H9 (cell line): Measurements from ENCODE around the gene MAP3K5. TPM values are rescaled to one million over a fixed set of nuclear protein-coding genes. Genes with fewer than 3 reads are reported as not detected.

Experiments used
- DNase-seq: peaks from one replicate; pipeline ENCODE4 v3.0.0-alpha.2; 2017
- H2AFZ ChIP-seq: one replicate; pipeline ENCODE4 v1.6.1; 2013; ENCODE audit warnings: mild to moderate bottlenecking, low read length, control low read depth, moderate library complexity
- H2AK5ac ChIP-seq: 2 replicates; pipeline ENCODE4 v1.6.1; 2013; ENCODE audit warnings: low read length, control low read depth, mixed read lengths; ENCODE audit not compliant: insufficient read length
- H2BK120ac ChIP-seq: one replicate; pipeline ENCODE4 v1.6.1; 2013; ENCODE audit warnings: low read depth, mild to moderate bottlenecking, low read length, control low read depth, inconsistent platforms; ENCODE audit not compliant: poor library complexity, severe bottlenecking
- H2BK12ac ChIP-seq: 2 replicates; pipeline ENCODE4 v1.6.1; 2013; ENCODE audit warnings: low read length, control low read depth, mixed read lengths, low read depth; ENCODE audit not compliant: insufficient read length
- H2BK15ac ChIP-seq: 2 replicates; pipeline ENCODE4 v1.6.1; 2013; ENCODE audit warnings: low read depth, low read length, control low read depth
- H2BK20ac ChIP-seq: one replicate; pipeline ENCODE4 v1.6.1; 2013; ENCODE audit warnings: low read depth, mild to moderate bottlenecking, low read length, control low read depth, inconsistent platforms; ENCODE audit not compliant: poor library complexity, severe bottlenecking
- H2BK5ac ChIP-seq: 2 replicates; pipeline ENCODE4 v1.6.1; 2013; ENCODE audit warnings: low read length, control low read depth, mixed read lengths; ENCODE audit not compliant: insufficient read length
- H3K14ac ChIP-seq: 2 replicates; pipeline ENCODE4 v1.6.1; 2013; ENCODE audit warnings: low read length, control low read depth; ENCODE audit not compliant: insufficient read depth
- H3K18ac ChIP-seq: 2 replicates; pipeline ENCODE4 v1.6.1; 2013; ENCODE audit warnings: low read depth, mild to moderate bottlenecking, mixed read lengths, low read length, control low read depth; ENCODE audit not compliant: insufficient read length
- H3K23ac ChIP-seq: 2 replicates; pipeline ENCODE4 v1.6.1; 2013; ENCODE audit warnings: low read length, control low read depth, mixed read lengths, low read depth; ENCODE audit not compliant: insufficient read length
- H3K23me2 ChIP-seq: 2 replicates; pipeline ENCODE4 v1.6.1; 2013; ENCODE audit warnings: low read depth, mild to moderate bottlenecking, mixed read lengths, low read length, control low read depth; ENCODE audit not compliant: insufficient read length, poor library complexity, severe bottlenecking
- H3K27ac ChIP-seq: 2 replicates; pipeline ENCODE4 v1.5.1; 2013; ENCODE audit warnings: low read length, control low read depth, mixed read lengths, low read depth; ENCODE audit not compliant: insufficient read length
- H3K27me3 ChIP-seq: 2 replicates; pipeline ENCODE4 v1.6.1; 2013; ENCODE audit warnings: low read length, control low read depth, inconsistent platforms; ENCODE audit not compliant: insufficient read depth
- H3K4ac ChIP-seq: 2 replicates; pipeline ENCODE4 v1.6.1; 2013; ENCODE audit warnings: low read depth, mild to moderate bottlenecking, control low read depth, inconsistent platforms, low read length, moderate library complexity
- H3K4me1 ChIP-seq: 2 replicates; pipeline ENCODE4 v1.6.1; 2013; ENCODE audit warnings: low read length, control low read depth, inconsistent platforms; ENCODE audit not compliant: insufficient read depth
- H3K4me2 ChIP-seq: 2 replicates; pipeline ENCODE4 v1.6.1; 2013; ENCODE audit warnings: low read length, control low read depth, mixed read lengths; ENCODE audit not compliant: insufficient read length, insufficient read depth
- H3K56ac ChIP-seq: 2 replicates; pipeline ENCODE4 v1.6.1; 2013; ENCODE audit warnings: low read depth, mild to moderate bottlenecking, mixed read lengths, low read length, control low read depth; ENCODE audit not compliant: insufficient read length
- H3K79me1 ChIP-seq: 2 replicates; pipeline ENCODE4 v1.6.1; 2013; ENCODE audit warnings: low read depth, mild to moderate bottlenecking, moderate library complexity, low read length, control low read depth, inconsistent platforms; ENCODE audit not compliant: insufficient read depth, poor library complexity, severe bottlenecking
- H3K79me2 ChIP-seq: 2 replicates; pipeline ENCODE4 v1.6.1; 2013; ENCODE audit warnings: low read length, control low read depth, inconsistent platforms; ENCODE audit not compliant: insufficient read depth
- H3K9ac ChIP-seq: 2 replicates; pipeline ENCODE4 v1.6.1; 2013; ENCODE audit warnings: low read length, control low read depth, mixed read lengths; ENCODE audit not compliant: insufficient read length; ENCODE audit errors: extremely low read depth
- H3K9me3 ChIP-seq: one replicate; pipeline ENCODE4 v1.6.1; 2013; ENCODE audit warnings: low read depth, low read length, inconsistent platforms; ENCODE audit not compliant: control insufficient read depth
- H3T11ph ChIP-seq: one replicate; pipeline ENCODE4 v1.6.1; 2013; ENCODE audit warnings: mild to moderate bottlenecking, low read length, control low read depth, inconsistent platforms
- H4K20me1 ChIP-seq: one replicate; pipeline ENCODE4 v1.6.1; 2013; ENCODE audit not compliant: control insufficient read depth, insufficient read length, insufficient read depth
- H4K5ac ChIP-seq: 2 replicates; pipeline ENCODE4 v1.6.1; 2013; ENCODE audit warnings: low read depth, mild to moderate bottlenecking, mixed read lengths, low read length, control low read depth; ENCODE audit not compliant: insufficient read length
- H4K8ac ChIP-seq: replicated peaks from 2 replicates; pipeline ENCODE4 v1.6.1; 2013; ENCODE audit warnings: low read length, control low read depth, mixed read lengths, low read depth; ENCODE audit not compliant: insufficient read length
- H4K91ac ChIP-seq: 2 replicates; pipeline ENCODE4 v1.6.1; 2013; ENCODE audit warnings: low read depth, mild to moderate bottlenecking, moderate library complexity, mixed read lengths, low read length, control low read depth; ENCODE audit not compliant: insufficient read length
- H3K27ac Mint-ChIP-seq, 3 experiments: 2 replicates in 2 of 3; 3 replicates in 1 of 3; pipeline ENCODE4 v1.8.0; 2020 to 2021; ENCODE audit warnings: mixed read lengths in 3 of 3, mild to moderate bottlenecking in 1 of 3, moderate library complexity in 1 of 3
- H3K27me3 Mint-ChIP-seq: 2 replicates; pipeline ENCODE4 v1.8.0; 2021; ENCODE audit warnings: low read depth, mild to moderate bottlenecking, moderate library complexity, mixed read lengths
- H3K36me3 Mint-ChIP-seq, 3 experiments: 2 replicates in 2 of 3; 3 replicates in 1 of 3; pipeline ENCODE4 v1.8.0; 2020 to 2021; ENCODE audit warnings: low read depth in 3 of 3, mixed read lengths in 3 of 3; ENCODE audit not compliant: insufficient read depth in 1 of 3
- H3K4me1 Mint-ChIP-seq, 2 experiments: 2 replicates each; pipeline ENCODE4 v1.8.0; 2020; ENCODE audit warnings: mixed read lengths in 2 of 2
- H3K4me3 Mint-ChIP-seq, 2 experiments: 2 replicates in 1 of 2; 3 replicates in 1 of 2; pipeline ENCODE4 v1.8.0; 2020 to 2021; ENCODE audit warnings: mild to moderate bottlenecking in 2 of 2, mixed read lengths in 2 of 2, moderate library complexity in 1 of 2
- H3K9me3 Mint-ChIP-seq, 2 experiments: 2 replicates in 1 of 2; 3 replicates in 1 of 2; pipeline ENCODE4 v1.8.0; 2020; ENCODE audit warnings: mild to moderate bottlenecking in 2 of 2, mixed read lengths in 2 of 2, moderate library complexity in 1 of 2
- CTCF ChIP-seq: fragments of 200-600 bp; sonication (generic); conservative IDR thresholded peaks from 3 replicates; pipeline ENCODE4 v1.8.0; 2021; ENCODE audit warnings: antibody characterized with exemption, mild to moderate bottlenecking
- WGBS: extraction: QIAGEN DNeasy Blood & Tissue Kit; methylation state at CpG from one replicate; pipeline ENCODE4 v1.1.7; 2013; ENCODE audit warnings: missing lambda C conversion rate, low lambda C conversion rate, mixed read lengths; ENCODE audit not compliant: insufficient read length; ENCODE audit errors: extremely low coverage; 5-methylcytosine and 5-hydroxymethylcytosine counted together
- total RNA-seq: library from RNA; stranded (reverse); gene quantifications from 2 replicates; pipeline ENCODE4 v1.2.1, GENCODE V29; 2021

The MAP3K5 gene
- total RNA-seq, 1 experiment from 2014 or later: 1.6 TPM

- no peak overlapping the region for H3K56ac ChIP-seq
- H3K23ac ChIP-seq: no peak overlapping the region
- H3K4ac ChIP-seq: no peak overlapping the region
- no peak for TF ChIP-seq CTCF
- H3K4me3 Mint-ChIP-seq: no peak overlapping the region
- no peak overlapping the region for H2AK5ac ChIP-seq
- no peak overlapping the region for H3T11ph ChIP-seq
- no peak overlapping the region for H2AFZ ChIP-seq
- no peak overlapping the region for H3K14ac ChIP-seq
- no peaks in the 10 kb centered on the region for H3K9me3 Mint-ChIP-seq
- no peaks in the 10 kb centered on the region for H3K9me3 ChIP-seq
- H3K23me2 ChIP-seq: no peaks in the 10 kb centered on the region
- no peak overlapping the region for H4K8ac ChIP-seq
- H2BK12ac ChIP-seq: no peak overlapping the region
- no peaks in the 10 kb centered on the region for H3K36me3 Mint-ChIP-seq
- no peak overlapping the region for H3K27ac ChIP-seq
- H4K91ac ChIP-seq: no peak overlapping the region
- no peak overlapping the region for H2BK5ac ChIP-seq
- no peak for DNase-seq
- H2BK120ac ChIP-seq: no peak overlapping the region
- no peaks in the 10 kb centered on the region for H3K79me1 ChIP-seq
- no peaks in the 10 kb centered on the region for H3K79me2 ChIP-seq
- H4K20me1 ChIP-seq: no peaks in the 10 kb centered on the region
- H3K18ac ChIP-seq: no peak overlapping the region
- H3K9ac ChIP-seq: no peak overlapping the region
- no peak overlapping the region for H2BK15ac ChIP-seq
- no peak overlapping the region for H3K27ac Mint-ChIP-seq
- WGBS: no CpG with 5 or more reads among the region's 5 CpGs
- H3K27me3 Mint-ChIP-seq: no peaks in the 10 kb centered on the region
- no peaks in the 10 kb centered on the region for H3K4me1 ChIP-seq
- no peaks in the 10 kb centered on the region for H3K27me3 ChIP-seq
- H3K4me1 Mint-ChIP-seq: peaks cover 9 to 16% of the 10 kb centered on the region in 2 experiments
- H3K4me2 ChIP-seq: no peak overlapping the region
- H2BK20ac ChIP-seq: no peak overlapping the region
- H4K5ac ChIP-seq: no peak overlapping the region
These were observed 47.4 kb downstream of the MAP3K5 start for GRCh38 chr6:136744889-136745288.
